Stimulated activated CD4-positive, alpha-beta T cell treated with anti-CD3 and anti-CD28 coated beads, Interleukin-12 subunit alpha, Interleukin-12 subunit beta, amount 100 ng/mL, for 4 hours (primary cell): ENCODE data around the gene GCNT2.
"Not testable (repeated sequence)": the region's sequence is repeated elsewhere in the genome, so short reads cannot be mapped to it uniquely, and the experiment has no call there.

Experiments
- DNase-seq: peaks from one replicate; pipeline ENCODE4 v3.0.0-alpha.2; 2020

GCNT2 gene

GRCh38 chr6:10514049-10514780 is 6.9 kb upstream of the GCNT2 start:
- no peak for DNase-seq

GRCh38 chr6:10516953-10517352 is 4.2 kb upstream of the GCNT2 start:
- DNase-seq: no peak

- no peak for DNase-seq
Observed at GRCh38 chr6:10518557-10519407, 2.4 kb upstream of the GCNT2 start.

GRCh38 chr6:10519408-10519697 is 1.8 kb upstream of the GCNT2 start:
- not testable (repeated sequence) for DNase-seq

GRCh38 chr6:10520468-10520867 is 683 bp upstream of the GCNT2 start:
- no peak for DNase-seq

DNA sequence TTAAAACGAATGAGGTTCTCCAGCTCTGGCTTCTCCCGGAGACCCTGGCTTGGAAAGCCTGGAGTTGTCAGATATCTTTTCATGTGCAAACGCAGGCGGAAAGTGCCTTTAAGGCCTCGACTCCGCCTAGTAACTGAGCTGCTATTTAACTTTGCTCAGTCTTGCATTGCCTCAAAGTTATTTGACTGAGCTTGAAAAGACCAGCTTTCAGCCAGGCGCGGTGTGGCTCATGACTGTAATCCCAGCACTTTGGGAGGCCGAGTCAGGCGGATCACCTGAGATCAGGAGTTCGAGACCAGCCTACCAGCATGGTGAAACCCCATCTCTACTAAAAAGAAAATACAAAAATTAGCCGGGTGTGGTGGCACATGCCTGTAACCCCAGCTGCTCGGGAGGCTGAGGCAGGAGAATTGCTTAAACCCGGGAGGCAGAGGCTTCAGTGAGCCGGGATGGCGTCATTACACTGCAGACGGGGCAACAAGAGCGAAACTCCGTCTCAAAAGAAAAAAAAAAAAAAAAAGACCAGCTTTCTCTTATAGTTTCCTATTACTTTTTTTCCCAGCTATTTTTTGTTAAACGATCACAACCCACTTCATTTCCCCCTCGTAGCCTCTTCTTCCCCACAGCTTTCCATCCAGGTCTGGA is 1.9 kb downstream of the GCNT2 start:
- no peak for DNase-seq

GRCh38 chr6:10526156-10526555 is 5.0 kb downstream of the GCNT2 start:
- DNase-seq: no peak

DNA sequence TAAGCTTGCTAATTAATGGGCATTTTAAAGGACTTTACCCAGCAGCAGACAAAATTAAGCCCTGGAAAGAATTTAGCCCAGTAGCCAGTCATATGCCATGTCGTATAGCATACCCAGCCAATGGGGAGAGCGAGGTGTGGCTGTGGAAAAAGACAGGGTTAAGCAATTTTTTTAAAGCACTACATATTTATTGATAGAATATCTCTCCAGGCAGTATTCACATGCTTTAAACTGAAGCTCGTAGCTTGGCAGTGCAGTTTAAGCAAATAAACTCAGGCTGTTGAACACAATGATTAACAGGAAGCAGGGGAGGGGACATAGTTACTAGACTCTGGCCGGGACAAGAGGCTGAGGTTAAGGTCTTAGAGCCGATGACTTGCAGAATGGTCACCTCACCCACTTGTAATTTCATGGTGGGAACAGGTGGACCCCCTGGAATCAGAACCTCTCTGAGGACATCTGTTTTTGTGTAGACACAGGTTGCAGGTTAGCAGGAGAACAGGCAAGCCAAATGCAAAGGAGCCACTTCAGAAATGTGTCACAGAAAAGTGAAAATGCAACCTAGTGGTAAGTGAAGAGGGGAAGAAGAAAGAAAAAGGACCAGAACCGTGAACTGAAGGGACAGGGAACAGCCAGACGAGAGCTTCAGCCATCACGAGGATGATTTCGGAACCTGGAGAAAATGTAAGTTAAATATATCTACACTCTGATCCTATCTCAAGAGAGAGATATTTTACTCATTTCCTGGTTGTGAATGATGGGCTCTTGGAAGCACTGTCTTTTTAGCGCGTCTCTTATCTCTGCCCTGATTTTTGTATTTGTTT is 7.2 kb downstream of the GCNT2 start:
- no peak for DNase-seq

- DNase-seq: no peak
Observed at GRCh38 chr6:10529231-10529801, 8.2 kb downstream of the GCNT2 start.

DNA sequence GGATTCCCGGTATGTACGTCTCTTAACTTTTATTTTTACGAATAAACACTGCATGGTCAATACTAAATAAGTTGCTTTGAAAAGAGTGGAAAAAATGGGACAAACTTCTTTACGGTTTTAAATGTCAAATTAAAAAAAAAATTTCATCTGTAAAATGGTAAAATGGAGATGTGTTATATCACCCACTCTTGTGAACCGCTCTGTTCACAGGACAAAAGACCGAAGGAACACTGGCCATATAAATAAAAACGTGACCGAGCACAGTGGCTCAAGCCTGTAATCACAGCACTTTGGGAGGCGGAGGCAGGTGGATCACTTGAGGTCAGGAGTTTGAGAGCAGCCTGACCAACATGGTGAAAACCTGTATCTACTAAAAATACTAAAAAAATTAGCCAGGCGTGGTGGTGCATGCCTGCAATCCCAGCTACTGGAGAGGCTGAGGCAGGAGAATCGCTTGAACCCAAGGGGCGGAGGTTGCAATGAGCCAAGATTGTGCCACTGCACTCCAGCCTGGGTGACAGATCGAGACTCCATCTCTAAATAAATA is 8.8 kb downstream of the GCNT2 start:
- not testable (repeated sequence) for DNase-seq

- DNase-seq: no peak
Observed at GRCh38 chr6:10531503-10531902, 10.4 kb downstream of the GCNT2 start.

GRCh38 chr6:10531942-10532341 is 10.8 kb downstream of the GCNT2 start:
- DNase-seq: no peak

DNA sequence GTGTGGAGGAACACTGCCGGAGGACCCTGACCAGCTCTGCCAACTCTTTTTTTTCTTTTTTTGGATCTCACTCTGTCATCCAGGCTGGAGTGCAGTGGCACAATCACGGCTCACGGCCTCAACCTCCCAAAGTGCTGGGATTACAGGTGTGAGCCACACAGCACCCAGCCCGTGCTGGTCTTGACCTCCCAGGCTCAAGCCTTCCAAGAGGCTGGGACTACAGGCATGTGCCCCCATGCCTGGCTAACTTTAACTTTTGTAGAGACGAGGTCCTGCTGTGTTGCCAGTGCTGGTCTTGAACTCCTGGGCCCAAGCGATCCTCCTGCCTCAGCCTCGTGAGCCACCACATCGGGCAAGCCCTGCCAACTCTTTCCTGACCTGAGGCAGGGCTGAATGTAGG is 11.2 kb downstream of the GCNT2 start:
- no peak for DNase-seq

DNA sequence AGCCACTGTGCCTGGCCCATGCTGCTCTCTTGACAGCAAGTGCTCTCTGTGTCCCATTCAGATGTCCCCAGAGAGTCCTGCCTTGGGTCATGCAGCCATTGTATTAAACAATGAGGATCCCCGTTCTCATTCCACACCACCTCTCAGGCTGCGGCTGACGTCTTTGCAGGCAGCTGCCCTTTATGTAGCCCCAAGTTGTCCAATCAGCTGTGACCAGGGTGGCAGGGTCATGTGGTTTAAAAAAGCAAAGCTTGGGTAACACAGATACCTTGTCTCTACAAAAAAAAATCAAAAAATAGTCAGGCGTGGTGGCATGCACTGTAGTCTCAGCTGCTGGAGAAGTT is 13.2 kb downstream of the GCNT2 start:
- no peak for DNase-seq

DNA sequence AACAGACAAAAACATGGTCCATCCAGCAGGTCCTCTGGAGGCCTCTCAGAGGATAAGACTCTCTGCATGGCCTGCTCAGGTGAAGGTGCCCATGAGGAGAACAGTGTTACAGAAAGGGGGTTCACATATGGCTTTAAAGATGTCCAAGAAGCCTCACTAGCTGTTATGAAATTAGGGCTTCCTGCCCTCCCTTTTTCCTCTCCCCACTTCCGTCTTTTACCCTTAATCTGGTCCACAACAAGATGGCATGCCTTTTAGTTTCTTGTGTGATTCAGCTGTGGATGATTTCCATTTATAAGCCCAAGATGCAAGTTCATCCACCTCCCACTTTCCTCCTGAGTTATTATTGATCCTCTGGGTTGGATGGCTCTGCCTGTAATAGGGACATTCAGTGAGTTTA is 14.0 kb downstream of the GCNT2 start:
- no peak for DNase-seq

DNA sequence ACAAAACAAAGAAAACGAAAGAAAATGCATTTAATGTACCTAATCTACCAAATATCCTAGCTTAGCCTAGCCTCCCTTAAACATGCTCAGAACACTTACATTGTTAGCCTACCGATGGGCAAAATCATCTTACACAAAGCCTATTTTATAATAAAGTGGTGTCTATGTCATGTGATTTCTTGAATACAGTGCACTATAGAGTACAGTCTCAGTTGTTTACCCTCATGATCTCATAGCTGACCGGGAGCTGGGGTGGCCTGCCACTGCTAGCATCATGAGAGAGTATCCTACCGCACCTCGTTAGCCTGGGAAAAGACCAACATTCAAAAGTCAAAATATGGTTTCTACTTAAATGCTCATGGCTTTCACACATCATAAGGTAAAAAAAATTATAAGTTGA is 16.6 kb downstream of the GCNT2 start:
- no peak for DNase-seq

- DNase-seq: no peak
Observed at GRCh38 chr6:10540073-10540746, 19.1 kb downstream of the GCNT2 start.

DNA sequence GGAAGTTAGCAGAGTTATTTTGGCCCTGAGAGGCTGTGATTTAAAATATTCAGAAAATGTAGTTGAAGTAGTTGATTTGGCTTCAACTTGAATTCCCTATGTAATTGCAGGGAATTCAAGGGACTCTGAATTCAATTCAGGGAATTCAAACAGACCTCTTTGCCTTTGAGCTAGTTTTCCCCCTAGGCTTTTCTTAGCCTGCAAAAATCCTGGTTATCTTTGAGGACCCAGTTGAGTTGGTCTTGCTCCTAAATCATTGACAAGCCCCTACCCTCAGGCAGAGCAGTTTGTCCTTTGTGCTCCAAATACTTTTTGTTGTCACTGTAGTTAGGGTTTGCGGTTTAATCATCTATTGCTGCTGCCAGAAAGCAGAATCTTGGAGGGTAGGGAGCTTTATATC is 20.4 kb downstream of the GCNT2 start:
- no peak for DNase-seq

- DNase-seq: no peak
Observed at GRCh38 chr6:10542213-10542612, 21.1 kb downstream of the GCNT2 start.

DNA sequence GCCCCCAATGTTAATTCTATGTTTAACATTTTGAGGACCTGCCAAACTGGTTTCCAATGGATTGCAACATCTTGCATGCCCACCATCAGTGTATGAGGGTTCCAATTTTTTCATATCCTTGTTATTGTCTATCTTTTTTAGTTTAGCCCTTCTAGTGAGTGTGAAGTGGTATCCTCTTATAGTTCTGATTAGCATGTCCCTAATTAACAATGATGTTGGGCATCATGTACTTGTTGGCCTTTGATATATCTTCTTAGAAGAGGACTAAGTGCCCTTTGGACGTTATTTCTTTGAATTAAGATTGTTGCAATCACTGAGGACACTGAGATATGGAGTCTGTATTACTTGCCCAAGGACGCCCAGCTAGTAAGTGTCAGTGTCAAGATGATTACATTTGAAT is 22.3 kb downstream of the GCNT2 start:
- no peak for DNase-seq

- DNase-seq: no peak
Observed at GRCh38 chr6:10545482-10545881, 24.3 kb downstream of the GCNT2 start.

DNA sequence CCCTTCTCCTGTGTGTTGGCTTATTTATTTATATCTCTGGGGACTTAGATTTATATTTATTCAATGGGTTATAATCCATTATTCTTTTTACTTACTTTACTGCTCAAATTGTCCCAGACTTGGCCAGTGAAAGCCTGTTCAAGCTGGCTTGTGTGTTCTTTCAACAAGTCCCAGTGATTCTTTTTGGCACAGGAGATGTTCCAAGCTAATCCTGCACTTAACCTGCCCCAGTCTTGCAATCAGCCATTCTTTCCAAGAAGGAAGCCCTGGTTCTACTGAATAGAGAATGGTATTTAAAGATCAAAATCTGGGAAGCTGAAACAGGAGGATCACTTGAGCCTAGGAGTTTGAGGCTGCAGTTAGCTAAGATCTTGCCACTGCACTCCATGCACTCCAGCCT is 26.7 kb downstream of the GCNT2 start:
- DNase-seq: no peak
